HCT116 (cell line): ENCODE data around the gene FGL2. TPM values are rescaled to one million over a fixed set of nuclear protein-coding genes. Genes with fewer than 3 reads are reported as not detected.

Experiments
- ATAC-seq: fragments of 200-7000 bp; cut with Tn5 transposase; 2 replicates; pipeline ENCODE4 v1.9.1; 2020; ENCODE audit warnings: mild to moderate bottlenecking, moderate library complexity
- BruUV-seq: library from RNA; stranded (reverse); fragments of 400-500 nt; replicated peaks from 2 replicates; lab custom pipeline; 2021; lab: Mats Ljungman, UMichigan
- CTCF ChIA-PET: fragments of 300-600 bp; sonication (Branson Sonifier 250); formaldehyde crosslinking; loops from one replicate; lab custom pipeline; 2021; ENCODE audit warnings: antibody characterized with exemption; lab: Charles Lee
- POLR2A ChIA-PET: fragments of 300-600, 350-600 bp; sonication (Branson Sonifier 250); formaldehyde crosslinking; loops from one replicate; lab custom pipeline; 2021; ENCODE audit warnings: antibody characterized with exemption; lab: Charles Lee
- RAD21 ChIA-PET, 2 experiments: fragments of 300-600 bp; sonication (Branson Sonifier 250); formaldehyde crosslinking; loops; one replicate each; lab custom pipeline; 2023; ENCODE audit warnings: low total read pairs in 2 of 2; ENCODE audit not compliant: uncharacterized antibody in 2 of 2, unreplicated experiment in 2 of 2, low non-redundant PET in 1 of 2; lab: Charles Lee
- DNase-seq: peaks from one replicate; pipeline ENCODE4 v3.0.0-alpha.2; 2010; ENCODE audit warnings: low read depth, low spot score
- H2AFZ ChIP-seq: fragments of 200-600 bp; shearing (Covaris generic), sonication (generic); 2 replicates; pipeline ENCODE4 v1.6.1; 2017; ENCODE audit warnings: low read depth, mixed run types, mixed read lengths, antibody characterized with exemption, low read length; ENCODE audit not compliant: poor library complexity, severe bottlenecking
- H3K27ac ChIP-seq: 2 replicates; pipeline ENCODE4 v1.5.1; 2012; ENCODE audit warnings: low read depth, low read length
- H3K27me3 ChIP-seq: fragments of 200-600 bp; sonication (generic); 2 replicates; pipeline ENCODE4 v1.6.1; 2016; ENCODE audit warnings: mixed run types, low read length, mixed read lengths; ENCODE audit not compliant: insufficient read depth
- H3K36me3 ChIP-seq, 2 experiments: fragments of 200-500 bp in 1 of 2; fragments of 200-600 bp in 1 of 2; sonication (Bioruptor generic) in 1 of 2; sonication (generic) in 1 of 2; 2 replicates each; pipeline versions ENCODE4 v1.5.1 to v1.6.1; 2014 to 2016; ENCODE audit warnings: low read length in 2 of 2, inconsistent platforms in 1 of 2, mixed read lengths in 1 of 2, mixed run types in 1 of 2; ENCODE audit not compliant: insufficient read depth in 2 of 2, control insufficient read depth in 1 of 2
- H3K4me1 ChIP-seq, 2 experiments: fragments of 200-600 bp in 1 of 2; sonication (generic) in 1 of 2; 2 replicates each; pipeline versions ENCODE4 v1.5.1 to v1.6.1; 2012 to 2017; ENCODE audit warnings: low read length in 2 of 2, inconsistent platforms in 1 of 2, mild to moderate bottlenecking in 1 of 2, mixed read lengths in 1 of 2, mixed run types in 1 of 2, moderate library complexity in 1 of 2; ENCODE audit not compliant: insufficient read depth in 2 of 2, control insufficient read depth in 1 of 2
- H3K4me2 ChIP-seq: fragments of 200-600 bp; sonication (generic); 2 replicates; pipeline ENCODE4 v1.6.1; 2017; ENCODE audit warnings: mixed run types, low read length, mixed read lengths
- H3K4me3 ChIP-seq, 2 experiments: fragments of 200-600 bp in 1 of 2; sonication (generic) in 1 of 2; replicated peaks in 1 of 2; 2 replicates each; pipeline ENCODE4 v1.5.1; 2011 to 2016; ENCODE audit warnings: low read length in 2 of 2, control low read depth in 1 of 2, low read depth in 1 of 2, mild to moderate bottlenecking in 1 of 2, mixed read lengths in 1 of 2, mixed run types in 1 of 2
- H3K79me2 ChIP-seq: fragments of 200-600 bp; sonication (generic); 2 replicates; pipeline ENCODE4 v1.6.1; 2017; ENCODE audit warnings: mild to moderate bottlenecking, mixed run types, low read length, moderate library complexity, mixed read lengths; ENCODE audit not compliant: insufficient read depth
- H3K9ac ChIP-seq: fragments of 200-600 bp; sonication (generic); 2 replicates; pipeline ENCODE4 v1.6.1; 2016; ENCODE audit warnings: low read length, mixed read lengths
- H3K9me2 ChIP-seq: fragments of 200-600 bp; sonication (generic), shearing (Covaris generic); 2 replicates; pipeline ENCODE4 v1.6.1; 2017; ENCODE audit warnings: mixed run types, mild to moderate bottlenecking, moderate library complexity; ENCODE audit not compliant: insufficient read depth
- H3K9me3 ChIP-seq, 2 experiments: fragments of 200-500 bp in 1 of 2; fragments of 200-600 bp in 1 of 2; sonication (Bioruptor generic) in 1 of 2; sonication (generic) in 1 of 2; 2 replicates each; pipeline ENCODE4 v1.6.1; 2014 to 2017; ENCODE audit warnings: low read length in 2 of 2, mixed read lengths in 2 of 2, inconsistent platforms in 1 of 2, low read depth in 1 of 2, mild to moderate bottlenecking in 1 of 2, mixed run types in 1 of 2, moderate library complexity in 1 of 2; ENCODE audit not compliant: control insufficient read depth in 1 of 2, insufficient read depth in 1 of 2
- H4K20me1 ChIP-seq: fragments of 200-600 bp; sonication (generic), shearing (Covaris generic); 2 replicates; pipeline ENCODE4 v1.6.1; 2017; ENCODE audit warnings: mixed run types, mild to moderate bottlenecking, moderate library complexity; ENCODE audit not compliant: insufficient read depth
- CBX3 ChIP-seq: IDR thresholded peaks from 2 replicates; pipeline ENCODE4 v1.6.1; 2012; ENCODE audit warnings: low read depth
- CEBPB ChIP-seq: IDR thresholded peaks from 2 replicates; pipeline ENCODE4 v1.6.1; 2012; ENCODE audit warnings: low read depth
- EGR1 ChIP-seq: IDR thresholded peaks from 2 replicates; pipeline ENCODE4 v1.6.1; 2012; ENCODE audit warnings: low read depth
- EZH2 ChIP-seq: fragments of 200-600 bp; sonication (generic); IDR thresholded peaks from 2 replicates; pipeline ENCODE4 v1.6.1; 2017; ENCODE audit warnings: antibody characterized with exemption, mixed run types
- FOSL1 ChIP-seq: IDR thresholded peaks from 2 replicates; pipeline ENCODE4 v1.6.1; 2012; ENCODE audit warnings: low read depth
- RAD21 ChIP-seq: IDR thresholded peaks from 2 replicates; pipeline ENCODE4 v1.6.1; 2012; ENCODE audit warnings: low read depth, mild to moderate bottlenecking
- SP1 ChIP-seq: IDR thresholded peaks from 2 replicates; pipeline ENCODE4 v1.6.1; 2012; ENCODE audit warnings: low read depth
- SRF ChIP-seq: IDR thresholded peaks from 2 replicates; pipeline ENCODE4 v1.6.1; 2012; ENCODE audit warnings: low read depth
- TCF7L2 ChIP-seq: IDR thresholded peaks from 2 replicates; pipeline ENCODE4 v1.7.0; 2011; ENCODE audit warnings: borderline replicate concordance, inconsistent platforms; ENCODE audit not compliant: insufficient read depth, insufficient read length; ENCODE audit errors: extremely low read depth
- YY1 ChIP-seq: IDR thresholded peaks from 2 replicates; pipeline ENCODE4 v1.6.1; 2011; ENCODE audit warnings: low read length, low read depth, moderate library complexity, mild to moderate bottlenecking; ENCODE audit not compliant: insufficient replicate concordance; ENCODE audit errors: extremely low read depth
- intact Hi-C: fragments of 100-400 bp; cut with micrococcal nuclease; formaldehyde crosslinking; loops from 2 replicates; pipeline ENCODE4 v1.10.0; 2022
- total RNA-seq: library from RNA; stranded (reverse); gene quantifications from one replicate; pipeline ENCODE4 v1.2.1, GENCODE V29; 2021; ENCODE audit not compliant: unreplicated experiment
- TF ChIP-seq, protein P1 (sequence below): IDR thresholded peaks from 2 replicates; pipeline ENCODE4 v1.6.1; 2012; ENCODE audit warnings: low read depth
- TF ChIP-seq, protein P2 (sequence below): IDR thresholded peaks from 2 replicates; pipeline ENCODE4 v1.6.1; 2012

Gene FGL2
- total RNA-seq, 1 experiment from 2014 or later: not detected

DNA sequence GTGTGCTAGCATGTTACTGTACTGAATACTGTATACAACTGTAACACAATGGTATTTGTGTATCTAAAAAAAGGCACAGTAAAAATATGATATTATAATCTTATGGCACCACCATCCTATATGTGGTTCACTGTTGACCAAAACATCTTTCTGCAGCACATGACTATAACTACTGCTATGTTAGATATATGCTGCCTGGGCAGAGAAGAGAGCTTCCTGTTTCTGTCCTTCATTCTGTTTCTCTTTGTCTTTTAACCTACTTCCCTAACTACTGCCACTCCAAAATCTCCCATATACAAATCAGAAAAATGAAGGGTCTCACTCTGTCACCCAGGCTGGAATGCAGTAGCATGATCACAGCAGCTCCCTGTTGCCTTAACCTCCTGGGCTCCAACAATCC lies 8.8 kb upstream of the FGL2 start (continued):
- TF ChIP-seq TCF7L2 (no peak), CBX3 (no peak)
- TF ChIP-seq, protein P1, sequence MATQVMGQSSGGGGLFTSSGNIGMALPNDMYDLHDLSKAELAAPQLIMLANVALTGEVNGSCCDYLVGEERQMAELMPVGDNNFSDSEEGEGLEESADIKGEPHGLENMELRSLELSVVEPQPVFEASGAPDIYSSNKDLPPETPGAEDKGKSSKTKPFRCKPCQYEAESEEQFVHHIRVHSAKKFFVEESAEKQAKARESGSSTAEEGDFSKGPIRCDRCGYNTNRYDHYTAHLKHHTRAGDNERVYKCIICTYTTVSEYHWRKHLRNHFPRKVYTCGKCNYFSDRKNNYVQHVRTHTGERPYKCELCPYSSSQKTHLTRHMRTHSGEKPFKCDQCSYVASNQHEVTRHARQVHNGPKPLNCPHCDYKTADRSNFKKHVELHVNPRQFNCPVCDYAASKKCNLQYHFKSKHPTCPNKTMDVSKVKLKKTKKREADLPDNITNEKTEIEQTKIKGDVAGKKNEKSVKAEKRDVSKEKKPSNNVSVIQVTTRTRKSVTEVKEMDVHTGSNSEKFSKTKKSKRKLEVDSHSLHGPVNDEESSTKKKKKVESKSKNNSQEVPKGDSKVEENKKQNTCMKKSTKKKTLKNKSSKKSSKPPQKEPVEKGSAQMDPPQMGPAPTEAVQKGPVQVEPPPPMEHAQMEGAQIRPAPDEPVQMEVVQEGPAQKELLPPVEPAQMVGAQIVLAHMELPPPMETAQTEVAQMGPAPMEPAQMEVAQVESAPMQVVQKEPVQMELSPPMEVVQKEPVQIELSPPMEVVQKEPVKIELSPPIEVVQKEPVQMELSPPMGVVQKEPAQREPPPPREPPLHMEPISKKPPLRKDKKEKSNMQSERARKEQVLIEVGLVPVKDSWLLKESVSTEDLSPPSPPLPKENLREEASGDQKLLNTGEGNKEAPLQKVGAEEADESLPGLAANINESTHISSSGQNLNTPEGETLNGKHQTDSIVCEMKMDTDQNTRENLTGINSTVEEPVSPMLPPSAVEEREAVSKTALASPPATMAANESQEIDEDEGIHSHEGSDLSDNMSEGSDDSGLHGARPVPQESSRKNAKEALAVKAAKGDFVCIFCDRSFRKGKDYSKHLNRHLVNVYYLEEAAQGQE: no peak

DNA sequence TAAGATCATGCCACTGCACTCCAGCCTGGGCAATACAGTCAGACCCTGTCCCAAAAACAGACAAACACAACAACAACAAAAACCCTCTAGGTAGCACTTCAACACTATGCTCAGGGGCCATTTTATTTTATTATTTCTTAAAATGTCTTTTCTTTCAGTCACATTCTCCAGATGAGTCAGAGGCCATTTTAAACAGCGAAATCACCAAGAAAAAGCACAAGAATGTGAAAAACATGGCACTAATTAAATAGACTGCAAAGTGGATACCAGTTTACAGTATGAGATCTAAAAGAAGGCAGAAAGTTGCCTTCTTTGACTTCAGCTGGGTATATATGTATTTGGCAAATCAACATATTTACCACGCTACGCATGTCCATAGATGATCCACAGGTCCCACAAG lies 6.1 kb upstream of the FGL2 start:
- no peaks in the 10 kb centered on the region for H3K27me3 ChIP-seq
- RAD21 ChIA-PET: no interaction called here

More for the DNA sequence above, 6.1 kb upstream of the FGL2 start:
- H3K27ac ChIP-seq: no peak overlapping the region
- H4K20me1 ChIP-seq: no peaks in the 10 kb centered on the region
- no peaks in the 10 kb centered on the region for H3K4me1 ChIP-seq
- POLR2A ChIA-PET: no interaction called here
- H2AFZ ChIP-seq: no peak overlapping the region
- CTCF ChIA-PET: no interaction called here
- TF ChIP-seq FOSL1 (no peak), SRF (no peak), EGR1 (no peak), CEBPB (no peak), SP1 (no peak), YY1 (no peak), EZH2 (no peak), RAD21 (no peak)
- TF ChIP-seq, protein P1: no peak
- TF ChIP-seq, protein P2, sequence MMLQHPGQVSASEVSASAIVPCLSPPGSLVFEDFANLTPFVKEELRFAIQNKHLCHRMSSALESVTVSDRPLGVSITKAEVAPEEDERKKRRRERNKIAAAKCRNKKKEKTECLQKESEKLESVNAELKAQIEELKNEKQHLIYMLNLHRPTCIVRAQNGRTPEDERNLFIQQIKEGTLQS: no peak
- H3K9me3 ChIP-seq: peaks cover 4 to 12% of the 10 kb centered on the region in 2 experiments; a peak in 2 of 4 replicates
- BruUV-seq: no TSS peak
- intact Hi-C loops: no loop called here
- ATAC-seq (no peak), DNase-seq (no peak)
- no peaks in the 10 kb centered on the region for H3K36me3 ChIP-seq
- H3K4me3 ChIP-seq: no peak overlapping the region
- no peak overlapping the region for H3K4me2 ChIP-seq
- no peaks in the 10 kb centered on the region for H3K9me2 ChIP-seq
- no peaks in the 10 kb centered on the region for H3K79me2 ChIP-seq
- no peak overlapping the region for H3K9ac ChIP-seq
